ENCODE data around the gene MED14. TPM values are rescaled to one million over a fixed set of nuclear protein-coding genes. Genes with fewer than 3 reads are reported as not detected.

MED14 gene
- total and polyA plus RNA-seq, 2 of the 8 experiments (the other 6 are each of a cell fraction or from before 2014, with no cell fraction given): 79.7 to 117 TPM

GRCh38 chrX:40644176-40644575 is 91.2 kb downstream of the MED14 start (continued):
- TF ChIP-seq SP4 (IDR thresholded peaks at IDR 0.05; ENCODE audit: low read length): no peak
- no peak for TF ChIP-seq ZNF274 (IDR thresholded peaks at IDR 0.05; ENCODE audit: borderline replicate concordance, extremely low read depth, low read length)
- no peak for TF ChIP-seq FOSL1 (IDR thresholded peaks at IDR 0.05; ENCODE audit: insufficient read depth, low read depth, low read length)
- TF ChIP-seq SUZ12 (IDR thresholded peaks at IDR 0.05; ENCODE audit: low read length): no peak
- no peak for TF ChIP-seq ATF2 (IDR thresholded peaks at IDR 0.05; ENCODE audit: low read length)
- no peak for TF ChIP-seq GABPA (IDR thresholded peaks at IDR 0.05; ENCODE audit: borderline replicate concordance, insufficient read depth, low read length)
- TF ChIP-seq NANOG (IDR thresholded peaks at IDR 0.05; ENCODE audit: insufficient read depth, low read depth, low read length, poor library complexity, severe bottlenecking): no peak
- no peak for TF ChIP-seq TAF7 (optimal IDR thresholded peaks at IDR 0.05; ENCODE audit: borderline replicate concordance, low read depth, low read length)
